Heart left ventricle (tissue), 16 donors: ENCODE data around the gene PLPPR1. TPM values are rescaled to one million over a fixed set of nuclear protein-coding genes. Genes with fewer than 3 reads are reported as not detected.

Experiments used
- ATAC-seq, 4 donors: fragments of 200-7000 bp; cut with Tn5 transposase; one replicate each; pipeline ENCODE4 v1.9.1; 2020 to 2022; ENCODE audit warnings: moderate library complexity in 4 of 4, mild to moderate bottlenecking in 3 of 4, moderate number of reproducible peaks in 1 of 4
- DNase-seq, 5 donors: peaks; one replicate each; pipeline ENCODE4 v3.0.0-alpha.2; 2020
- H3K27ac ChIP-seq, 12 donors: fragments of 200-600 bp; sonication (generic) in 4 of 12; one replicate each; pipeline versions ENCODE4 v1.5.0 to v1.8.0; 2016 to 2022; ENCODE audit warnings: mild to moderate bottlenecking in 2 of 12
- H3K27me3 ChIP-seq, 9 donors: fragments of 200-600 bp; sonication (generic) in 2 of 9; one replicate each; pipeline versions ENCODE4 v1.5.1 to v1.8.0; 2016 to 2022; ENCODE audit warnings: mild to moderate bottlenecking in 3 of 9
- H3K36me3 ChIP-seq, 9 donors: fragments of 200-600 bp; sonication (generic) in 2 of 9; one replicate each; pipeline versions ENCODE4 v1.5.0 to v1.8.0; 2018 to 2022; ENCODE audit warnings: mild to moderate bottlenecking in 2 of 9
- H3K4me1 ChIP-seq, 12 donors: fragments of 200-600 bp; sonication (generic) in 4 of 12; one replicate each; pipeline versions ENCODE4 v1.5.0 to v1.8.0; 2016 to 2022; ENCODE audit warnings: mild to moderate bottlenecking in 3 of 12
- H3K4me3 ChIP-seq, 12 donors: fragments of 200-600 bp; sonication (generic) in 4 of 12; one replicate each; pipeline versions ENCODE4 v1.5.0 to v1.8.0; 2017 to 2022; ENCODE audit warnings: mild to moderate bottlenecking in 9 of 12, moderate library complexity in 4 of 12
- H3K9me3 ChIP-seq, 12 donors: fragments of 200-600 bp; sonication (generic) in 4 of 12; one replicate each; pipeline versions ENCODE4 v1.5.0 to v1.8.0; 2016 to 2022; ENCODE audit warnings: mild to moderate bottlenecking in 1 of 12
- CTCF ChIP-seq, 12 donors: fragments of 200-600 bp; sonication (generic) in 4 of 12; IDR thresholded peaks; one replicate each; pipeline versions ENCODE4 v1.5.0 to v1.8.0; 2018 to 2022; ENCODE audit warnings: antibody characterized with exemption in 12 of 12, mild to moderate bottlenecking in 5 of 12
- POLR2A ChIP-seq, 2 donors: fragments of 450-650 bp; IDR thresholded peaks; one replicate each; pipeline ENCODE4 v1.6.1; 2017; ENCODE audit warnings: antibody characterized with exemption in 2 of 2, mild to moderate bottlenecking in 2 of 2, moderate library complexity in 2 of 2
- WGBS, 4 donors: extraction: QIAGEN DNeasy Blood & Tissue Kit in 2 of 4; methylation state at CpG; one replicate each; pipeline versions ENCODE4 v1.1.5 to v1.1.7; 2013 to 2018; 5-methylcytosine and 5-hydroxymethylcytosine counted together
- intact Hi-C, 10 donors: fragments of 100-400 bp; cut with DNase I; formaldehyde crosslinking; loops; one replicate each; pipeline versions ENCODE4 v1.11.1 to v1.14.2; 2022
- polyA plus RNA-seq, 2 donors: library from polyadenylated mRNA; stranded (reverse); fragments of 200-250 nt; gene quantifications; one replicate each; pipeline ENCODE4 v1.2.3, GENCODE V29; 2013
- total RNA-seq, 9 donors: library from RNA; depleted of rRNA in 2 of 9; stranded (reverse); fragments of >200 nt in 2 of 9; fragmentation: NEBNext Ultra II Directional in 3 of 9; extraction: Animal tissue kit (Norgen Biotek cat#: 25700) in 3 of 9; gene quantifications; one replicate each; pipeline versions ENCODE4 v1.1.0 to v1.2.4, GENCODE V29; 2016 to 2023
- donor health status: ischemic (EF 13 %, LVEDD 7.1; RV severe dilation, severe dysfunction).
- donor health status: healthy with polysubstance abuse.
- donor health status: DM: no; HTN: yes; CAD: no.
- donor health status: DM: no; HTN: no; CAD: no.
- donor health status: ischemic (EF 25% LVEDD 6.9; RV normal size, moderate dysfunction).
- donor health status: ischemic (EF 25% LVEDD 5.7; RV mildly dilated, moderate dysfunction).
- donor health status: healthy.
- donor health status: DM: yes; HTN: yes; CAD: no.
- donor health status: ischemic (EF 35%, LVEDD 5.7; RV mildly dilated, moderate dysfunction).
- donor health status: nonischemic (EF 11% LVEDD 7.7; RV severe dilation, severe dysfunction).
- donor health status: DM: yes; HTN: yes; CAD: no.
- donor health status: PGD.
- donor health status: ischemic (EF 29% LVEDD 5.4; RV normal size, mild dysfunction).
- donor health status: nonischemic (EF 23%, LVEDD 6.1; RV moderate dilation, normal function).

PLPPR1 gene
- total and polyA plus RNA-seq, 11 donors, result 0.33 TPM; not detected in 10

- H3K4me3 ChIP-seq, result no peak overlapping the region
- H3K9me3 ChIP-seq, result no peaks in the 10 kb centered on the region
- DNase-seq (no peak), ATAC-seq (no peak)
- H3K27ac ChIP-seq, result no peak overlapping the region
- TF ChIP-seq CTCF (IDR thresholded peaks at IDR 0.05) (no peak), POLR2A (IDR thresholded peaks at IDR 0.05) (no peak)
- whole genome bisulfite sequencing, 4 donors, result 75 to 89% (median 82%) methylated on average over 1 of the region's 1 CpG
- intact Hi-C loops, result no loop called here
- no peaks in the 10 kb centered on the region for H3K36me3 ChIP-seq
- H3K27me3 ChIP-seq, result no peaks in the 10 kb centered on the region
- no peaks in the 10 kb centered on the region for H3K4me1 ChIP-seq
Observed at GRCh38 chr9:101167490-101168134, 139.1 kb downstream of the PLPPR1 start.

- H3K4me1 ChIP-seq, result no peaks in the 10 kb centered on the region
- DNase-seq (peak in 1 of 5 donors; percentile 6), ATAC-seq (no peak)
- peaks cover 0 to 11% (median 1%) of the 10 kb centered on the region in 12 donors for H3K9me3 ChIP-seq
- no peaks in the 10 kb centered on the region for H3K36me3 ChIP-seq
- no peaks in the 10 kb centered on the region for H3K27me3 ChIP-seq
- H3K4me3 ChIP-seq, result no peak overlapping the region
- intact Hi-C loops, result no loop called here
- TF ChIP-seq CTCF (IDR thresholded peaks at IDR 0.05), result no peak
- TF ChIP-seq POLR2A (IDR thresholded peaks at IDR 0.05), result no peak
- H3K27ac ChIP-seq, result no peak overlapping the region
- 47 to 62% (median 51%) methylated on average over 1 of the region's 1 CpG for WGBS, 4 donors
Observed at GRCh38 chr9:101172616-101173015, 144.1 kb downstream of the PLPPR1 start.

- Histone ChIP-seq H3K9me3 (peaks cover 0 to 11% (median 2%) of the 10 kb centered on the region in 12 donors), H3K36me3 (no peaks in the 10 kb centered on the region), H3K4me3 (no peak overlapping the region), H3K27me3 (no peaks in the 10 kb centered on the region), H3K27ac (no peak overlapping the region), H3K4me1 (no peaks in the 10 kb centered on the region)
- no peak for DNase-seq
- TF ChIP-seq CTCF (IDR thresholded peaks at IDR 0.05), result no peak
- TF ChIP-seq POLR2A (IDR thresholded peaks at IDR 0.05), result no peak
- no peak for ATAC-seq
- 86 to 89% (median 87%) methylated on average over 1 of the region's 1 CpG for WGBS, 4 donors
- intact Hi-C loops, result no loop called here
Observed at GRCh38 chr9:101173907-101174306, 145.4 kb downstream of the PLPPR1 start.

- ATAC-seq, result no peak
- no peaks in the 10 kb centered on the region for H3K4me1 ChIP-seq
- intact Hi-C loops, result no loop called here
Observed at GRCh38 chr9:101176384-101176783, 147.9 kb downstream of the PLPPR1 start.

More at GRCh38 chr9:101176384-101176783, 147.9 kb downstream of the PLPPR1 start:
- Histone ChIP-seq H3K4me3 (no peak overlapping the region), H3K9me3 (peaks cover 0 to 11% (median 2%) of the 10 kb centered on the region in 12 donors), H3K27ac (no peak overlapping the region), H3K36me3 (no peaks in the 10 kb centered on the region), H3K27me3 (no peaks in the 10 kb centered on the region)
- TF ChIP-seq CTCF (IDR thresholded peaks at IDR 0.05) (no peak), POLR2A (IDR thresholded peaks at IDR 0.05) (no peak)
- 89 to 96% (median 91%) methylated on average over 5 of the region's 5 CpGs for WGBS, 4 donors
- DNase-seq, result no peak
